ENCODE measurements around the gene SPTBN1. TPM values are rescaled to one million over a fixed set of nuclear protein-coding genes. Genes with fewer than 3 reads are reported as not detected.

The SPTBN1 gene
- total and polyA plus RNA-seq, 2 of the 13 experiments (the other 11 are each of a cell fraction or from before 2014, with no cell fraction given), result 123 to 299 TPM

GRCh38 chr2:54704688-54705605 is 248.8 kb downstream of the SPTBN1 start (continued):
- peak; percentile 79 for TF ChIP-seq CTCF (CRISPR knock-in tag; IDR thresholded peaks at IDR 0.05)
- TF ChIP-seq FOXA1 (IDR thresholded peaks at IDR 0.05), result no peak
- TF ChIP-seq FOXA1 (CRISPR knock-in tag; IDR thresholded peaks at IDR 0.05), result peak; percentile 19; the same call in 1 of the 2 replicates
- TF ChIP-seq CREB1 (IDR thresholded peaks at IDR 0.05), result no peak
- 0 out of 2 replicates have a peak, but pooled peaks have one; percentile 33 for TF ChIP-seq CREB1 (CRISPR knock-in tag; IDR thresholded peaks at IDR 0.05)
- no peak for TF ChIP-seq ZNF644 (CRISPR knock-in tag; IDR thresholded peaks at IDR 0.05; ENCODE audit: low read depth)

GRCh38 chr2:54706622-54707021 is 250.5 kb downstream of the SPTBN1 start:
- intact Hi-C loops (cut with micrococcal nuclease; ENCODE audit: unreplicated experiment) (loop anchor here (10.0 kb wide), 2 partner anchors 362 to 532 kb away; no protein-coding TSS in a partner anchor), in situ Hi-C loops (cut with HindIII; ENCODE audit: extremely low pct_ligation_motif_present, low pct_unique_long_range_greater_than_20kb) (loop anchor here (5.0 kb wide), 1 partner anchor 44 kb away; no protein-coding TSS in a partner anchor)
- Histone ChIP-seq H3K9me3 (ENCODE audit: low read length) (no peaks in the 10 kb centered on the region), H4K20me1 (ENCODE audit: insufficient read depth, low read length) (no peaks in the 10 kb centered on the region), H3K36me3 (replicated peaks in 1 of 2; ENCODE audit: control insufficient read depth in 1 of 2, insufficient read depth in 2 of 2, low read length in 2 of 2) (no peaks in the 10 kb centered on the region), H3K27me3 (ENCODE audit: control insufficient read depth in 1 of 2, insufficient read depth in 2 of 2, low read length in 2 of 2) (no peaks in the 10 kb centered on the region), H3K9ac (ENCODE audit: insufficient read depth, low read depth, low read length) (no peak overlapping the region), H2AFZ (ENCODE audit: low read length) (no peak overlapping the region), H3K79me2 (ENCODE audit: insufficient read depth, low read length) (no peaks in the 10 kb centered on the region), H3K4me1 (ENCODE audit: insufficient read depth, low read length) (peaks cover 37% of the 10 kb centered on the region), H3K4me2 (ENCODE audit: low read depth, low read length) (peak overlapping the region; percentile 29), H3K27ac (ENCODE audit: extremely low read length, insufficient read depth, low read length) (no peak overlapping the region), H3K4me3 (replicated peaks in 1 of 3; ENCODE audit: insufficient read depth in 1 of 3, low read depth in 2 of 3, low read length in 3 of 3) (no peak overlapping the region)
- peak; percentile 91 for ATAC-seq
- 0% methylated on average over 1 of the region's 1 CpG for WGBS (ENCODE audit: low lambda C conversion rate)
- ChIA-PET POLR2A (interaction anchor here (1.2 kb wide), 1 partner anchor 16 kb away, joined by 5 read pairs; the partner anchor contains the start of gene EML6), CTCF (ENCODE audit: low intra/inter-chr PET ratio, low total read pairs) (interaction anchor here (4.2 kb wide), 1 partner anchor 49 kb away, joined by 22 read pairs; no protein-coding TSS in a partner anchor)
- peak; percentile 37 for FAIRE-seq
- no TSS peak for BruUV-seq (replicated peaks)
- peak; percentile 55 for DNase-seq (ENCODE audit: low spot score)
- TF ChIP-seq TCF7 (IDR thresholded peaks at IDR 0.05; ENCODE audit: low read depth) (peak; percentile 33; the same call in 1 of the 2 replicates), SOX13 (IDR thresholded peaks at IDR 0.05) (no peak), SOX13 (CRISPR knock-in tag; conservative IDR thresholded peaks at IDR 0.05 in 1 of 2, IDR thresholded peaks at IDR 0.05 in 1 of 2) (peak in 1 of 2 experiments; percentile 32; a peak in 1 of 4 replicates), ZNF614 (CRISPR knock-in tag; IDR thresholded peaks at IDR 0.05; ENCODE audit: borderline replicate concordance) (0 out of 2 replicates have a peak, but pooled peaks have one; percentile 39), NCOA5 (CRISPR knock-in tag; IDR thresholded peaks at IDR 0.05) (no peak), FOXP4 (CRISPR knock-in tag; IDR thresholded peaks at IDR 0.05) (0 out of 2 replicates have a peak, but pooled peaks have one; percentile 13), ZFX (CRISPR knock-in tag; IDR thresholded peaks at IDR 0.05; ENCODE audit: low read depth) (peak; percentile 40; the same call in 1 of the 2 replicates), ZNF737 (CRISPR knock-in tag; IDR thresholded peaks at IDR 0.05; ENCODE audit: borderline replicate concordance) (no peak), TCF12 (IDR thresholded peaks at IDR 0.05) (no peak), TCF12 (CRISPR knock-in tag; IDR thresholded peaks at IDR 0.05) (no peak)
